NCI-H1417 (cell line): ENCODE data around the gene ARL17B.
"Not testable (repeated sequence)": the region's sequence is repeated elsewhere in the genome, so short reads cannot be mapped to it uniquely, and the experiment has no call there.

Source experiments
- DNase-seq, 3 experiments: peaks; one replicate each; lab custom pipeline; 2025; lab: John Stamatoyannopoulos, UW

The ARL17B gene

DNA sequence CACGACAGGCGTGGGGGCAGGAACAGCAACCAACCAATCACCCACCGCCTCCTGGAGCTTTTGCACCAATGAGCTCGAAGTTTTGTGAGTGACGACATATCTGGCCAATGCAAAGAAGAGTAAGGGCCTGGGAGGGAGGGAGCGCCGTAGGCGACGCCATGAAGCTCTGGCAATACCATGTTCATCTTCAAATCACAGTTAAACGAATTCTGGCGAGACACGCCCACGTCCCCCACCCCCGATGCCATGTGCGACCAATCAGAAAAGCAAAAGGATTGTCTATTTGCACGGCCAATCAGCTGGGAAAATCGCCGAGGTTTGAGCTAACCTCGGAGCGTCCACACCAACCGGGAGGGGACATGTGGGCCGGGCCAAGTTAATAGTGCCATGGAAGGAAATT, at the start of gene ARL17B:
ARL17B (minus strand) TSS at position 12 of the 400 bp plus-strand sequence. CDS start 3,369 bp downstream, outside the sequence.
- not testable (repeated sequence) for DNase-seq

DNA sequence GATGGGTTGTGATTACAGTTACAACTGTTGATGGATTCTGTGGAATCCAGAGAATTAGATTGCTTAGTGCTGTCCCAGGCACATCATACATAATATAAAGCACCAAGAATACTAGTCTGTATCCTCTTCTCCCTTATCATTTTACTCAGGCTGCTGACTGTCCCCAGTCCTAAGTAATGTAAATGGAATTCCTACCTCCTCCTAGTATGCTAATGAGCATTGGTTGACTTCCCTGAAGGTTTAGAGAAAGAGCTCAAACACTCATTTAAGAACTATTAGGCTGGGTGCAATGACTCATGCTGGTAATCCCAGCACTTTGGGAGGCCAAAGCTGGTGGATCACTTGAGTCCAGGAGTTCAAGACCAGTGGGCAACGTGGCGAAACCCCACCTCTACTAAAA, 48.3 kb upstream of the ARL17B start:
- DNase-seq: not testable (repeated sequence)

DNA sequence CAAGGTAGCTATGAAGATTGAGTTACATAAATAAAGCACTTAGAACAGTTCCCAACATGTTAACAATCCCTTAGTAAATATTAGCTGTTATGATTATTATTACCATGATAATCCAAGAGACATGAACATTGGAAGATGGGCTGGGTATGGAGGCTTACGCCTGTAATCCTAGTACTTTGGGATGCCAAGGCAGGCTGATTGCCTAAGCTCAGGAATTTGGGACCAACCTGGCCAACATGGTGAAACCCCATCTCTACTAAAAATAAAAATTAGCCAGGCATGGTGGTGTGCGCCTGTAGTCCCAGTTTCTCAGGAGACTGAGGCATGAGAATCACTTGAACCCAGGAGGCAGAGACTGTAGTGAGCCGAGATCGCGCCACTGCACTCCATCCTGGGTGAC, 45.6 kb upstream of the ARL17B start:
- DNase-seq: not testable (repeated sequence)

DNA sequence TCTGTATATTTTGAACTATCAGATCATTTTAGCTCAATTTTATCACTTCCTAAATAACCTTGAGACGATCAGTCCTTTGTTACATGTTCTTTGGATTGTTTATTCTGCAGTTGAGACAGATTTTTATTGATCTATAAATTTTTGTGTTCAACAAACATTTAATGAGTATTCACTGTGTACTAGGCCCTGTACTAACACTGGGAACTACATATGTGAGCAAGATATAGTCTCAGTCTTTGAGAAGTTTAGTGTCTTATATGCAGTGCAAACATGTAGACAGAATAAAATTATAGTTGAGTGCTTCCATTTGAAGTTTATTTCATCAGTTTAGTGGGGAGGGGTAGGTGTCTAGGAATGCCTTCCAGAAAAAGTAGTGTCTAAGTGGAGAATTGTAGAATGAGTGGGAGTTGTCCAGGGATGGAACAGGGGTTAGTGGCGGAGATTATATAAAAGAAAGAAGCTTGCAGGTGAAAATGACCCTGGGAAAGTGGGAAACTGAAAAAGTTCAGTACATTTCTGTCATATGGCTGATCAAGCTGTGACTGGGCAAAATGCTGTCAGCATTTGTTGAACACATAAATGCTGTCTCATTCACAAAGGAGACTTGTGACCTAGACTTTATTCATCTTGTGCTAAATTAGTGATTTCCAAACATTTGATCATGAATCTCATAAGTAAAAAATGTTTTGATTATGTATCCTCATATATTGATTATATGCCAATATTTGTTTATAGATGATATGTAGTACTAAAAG, 39.6 kb upstream of the ARL17B start:
- not testable (repeated sequence) for DNase-seq

DNA sequence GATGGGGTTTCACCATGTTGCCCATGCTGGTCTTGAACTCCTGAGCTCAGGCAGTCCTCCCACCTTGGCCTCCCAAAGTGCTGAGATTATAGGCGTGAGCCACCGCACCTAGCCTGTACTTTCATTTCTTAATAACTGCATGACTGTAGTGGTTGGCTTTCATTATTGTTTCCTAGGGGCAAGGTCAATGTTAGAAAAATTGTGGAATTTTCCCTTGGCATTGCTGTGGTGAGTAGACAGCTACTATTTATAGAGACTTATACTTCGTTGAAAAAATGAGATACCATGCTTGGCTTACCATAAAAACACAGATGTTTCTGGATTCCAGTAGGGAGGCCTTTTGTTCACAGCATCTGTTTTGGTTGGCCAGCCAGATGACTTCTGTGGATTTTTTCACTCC, 39.0 kb upstream of the ARL17B start:
- not testable (repeated sequence) for DNase-seq

DNA sequence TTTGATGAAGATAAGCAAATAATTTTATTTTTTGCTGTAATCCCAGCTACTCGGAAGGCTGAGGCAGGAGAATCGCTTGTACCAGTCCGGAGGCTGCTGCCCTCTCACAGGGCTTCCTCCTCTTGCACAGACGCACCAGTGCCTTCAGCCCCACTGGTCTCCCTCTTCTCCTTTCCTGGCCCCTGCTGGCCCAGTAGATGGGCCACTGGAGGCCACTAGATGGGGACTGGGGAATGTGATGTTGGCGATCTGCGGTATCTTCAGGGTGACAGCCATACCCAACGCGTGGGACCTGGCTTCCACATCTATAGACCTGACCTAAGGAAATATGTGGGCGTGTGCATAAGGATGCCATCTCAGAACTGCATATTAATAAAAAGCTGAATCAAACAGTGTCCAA, 38.4 kb upstream of the ARL17B start:
- DNase-seq: not testable (repeated sequence)

DNA sequence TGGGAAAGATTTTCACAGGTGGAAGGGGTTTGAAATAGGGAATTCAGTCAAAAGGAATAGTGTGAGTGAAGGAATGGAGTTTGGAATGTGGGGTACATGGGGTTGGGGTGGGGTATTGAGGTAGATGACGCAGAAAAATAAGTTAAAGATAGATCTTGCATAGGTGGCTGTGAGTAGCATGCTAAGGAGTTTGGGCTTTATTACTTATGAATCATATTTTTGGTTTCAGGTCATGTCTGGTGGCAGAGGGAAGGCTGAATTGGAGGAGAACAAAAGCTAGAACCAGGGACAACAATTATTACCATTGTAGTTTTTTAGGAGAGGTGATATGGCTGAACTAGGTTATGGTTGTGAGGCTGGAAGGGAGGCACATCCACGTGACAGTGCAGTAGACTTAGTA, 34.7 kb upstream of the ARL17B start:
- DNase-seq: not testable (repeated sequence)

DNA sequence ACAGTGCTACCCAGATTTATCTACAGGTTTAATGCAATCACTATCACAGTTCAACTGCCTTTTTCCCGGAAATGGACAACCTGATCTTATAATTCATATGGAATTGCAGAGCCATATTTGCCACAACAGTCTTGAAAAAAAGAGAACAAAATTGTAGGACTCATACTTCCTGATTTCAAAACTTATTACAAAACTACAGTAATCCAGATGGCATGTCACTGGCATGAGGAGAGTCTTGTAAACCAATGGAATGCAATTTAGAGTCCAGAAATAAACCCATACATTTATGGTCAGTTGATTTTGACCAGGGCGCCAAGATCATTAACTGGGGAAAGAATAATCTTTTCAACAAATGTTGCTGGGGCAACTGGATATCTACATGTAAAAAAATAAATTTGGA, 32.1 kb upstream of the ARL17B start:
- not testable (repeated sequence) for DNase-seq

DNA sequence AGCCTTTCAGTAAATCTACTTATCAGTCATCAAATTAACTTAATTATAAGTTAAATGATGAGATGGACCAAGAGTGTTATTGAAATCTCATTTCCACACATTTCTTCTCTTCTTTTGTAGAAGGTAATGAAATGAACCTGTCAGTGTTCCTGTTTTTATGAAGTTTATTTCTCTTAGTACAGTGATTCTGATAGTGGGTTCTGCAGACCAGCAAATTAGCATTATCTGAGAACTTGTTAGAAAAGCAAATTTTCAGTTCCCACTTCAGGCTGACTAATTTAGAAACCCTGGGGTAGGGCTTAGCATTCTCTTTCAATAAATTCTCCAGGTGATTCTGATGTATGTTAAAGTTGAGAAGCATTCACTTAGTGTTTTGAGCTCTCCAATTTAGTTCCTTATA, 23.9 kb upstream of the ARL17B start:
- not testable (repeated sequence) for DNase-seq

DNA sequence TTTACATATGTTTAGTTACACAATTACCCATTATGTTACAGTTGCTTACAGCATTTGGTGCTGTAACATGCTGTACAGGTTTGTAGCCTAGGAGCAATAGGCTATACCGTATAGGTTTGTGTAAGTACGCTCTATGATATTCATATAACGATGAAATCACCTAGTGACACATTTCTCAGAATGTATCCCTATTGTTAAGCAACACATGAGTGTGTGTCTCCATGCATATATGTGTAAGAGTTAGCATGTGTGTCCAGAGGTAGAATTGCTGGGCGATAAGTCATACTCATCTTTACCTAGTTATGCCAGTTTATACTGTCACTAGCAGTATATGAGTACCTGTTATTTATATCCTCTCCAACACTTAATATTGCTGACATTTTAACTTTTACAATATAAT, 21.6 kb upstream of the ARL17B start:
- DNase-seq: not testable (repeated sequence)

DNA sequence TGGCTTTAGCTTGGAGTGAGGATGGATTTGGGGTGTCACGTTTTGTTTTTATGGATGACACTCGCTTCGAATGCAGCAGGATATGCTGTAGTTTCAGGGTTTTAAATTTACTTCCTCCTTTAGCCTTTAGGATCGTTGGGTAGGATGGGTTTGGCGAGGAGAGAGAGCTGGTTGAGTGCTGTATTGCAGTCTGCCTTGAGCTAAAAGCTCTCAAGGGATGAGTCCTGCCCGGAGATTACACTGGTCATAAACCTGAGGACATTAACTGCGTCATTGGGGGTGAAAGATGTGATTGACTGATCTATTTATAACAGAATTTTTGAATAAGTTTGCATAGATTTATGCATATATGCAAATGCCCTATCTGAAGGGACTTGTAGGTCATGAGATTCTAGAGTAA, 11.9 kb upstream of the ARL17B start:
- DNase-seq: not testable (repeated sequence)

DNA sequence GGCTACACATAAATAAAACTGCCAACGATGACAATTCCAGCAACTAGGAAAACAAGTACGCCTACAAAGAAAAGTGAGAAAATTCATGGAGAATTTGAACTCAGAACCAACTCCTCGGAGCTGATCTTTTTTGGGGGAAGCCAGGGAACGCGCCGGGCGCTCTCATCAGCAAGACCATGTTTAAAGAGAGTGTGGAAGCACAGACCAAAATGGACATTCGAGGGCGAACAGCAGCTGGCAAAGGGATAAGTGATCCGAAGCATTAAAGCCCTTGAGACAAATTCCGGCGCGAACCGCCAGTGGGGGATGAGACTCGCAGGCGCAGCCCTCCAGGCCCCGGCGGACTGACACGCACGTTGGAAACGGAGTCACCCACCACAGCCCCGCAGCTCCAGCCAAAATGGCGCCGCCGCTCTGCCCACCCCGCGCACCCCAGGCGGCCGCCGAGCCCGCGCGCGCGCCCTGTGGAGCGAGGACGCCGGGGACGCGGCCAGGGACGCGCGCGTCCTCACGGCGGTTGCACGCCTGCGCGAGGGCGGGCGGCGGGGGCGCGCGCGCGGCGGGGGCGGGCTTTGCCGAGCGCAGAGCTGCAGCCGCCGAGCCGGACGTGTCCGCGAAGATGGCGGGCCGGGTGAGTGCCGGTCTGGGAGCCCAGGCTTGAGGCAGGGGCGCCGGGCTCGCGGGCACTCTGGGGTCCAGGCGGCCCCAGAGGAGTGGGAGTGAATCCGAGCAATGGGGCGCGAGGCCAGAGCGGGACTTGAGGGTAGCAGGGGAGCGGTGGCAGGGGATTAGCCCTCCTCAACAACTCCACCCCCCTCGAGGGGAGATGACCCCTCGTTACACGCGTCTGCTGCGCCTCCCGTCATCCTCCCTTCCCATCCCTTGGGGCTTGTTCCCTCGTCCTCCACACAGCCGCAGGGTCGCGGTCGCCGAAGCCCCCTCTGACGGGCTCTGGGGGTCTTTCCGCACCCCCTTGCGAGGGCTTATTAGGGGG, 11.0 kb upstream of the ARL17B start:
- DNase-seq: not testable (repeated sequence)

DNA sequence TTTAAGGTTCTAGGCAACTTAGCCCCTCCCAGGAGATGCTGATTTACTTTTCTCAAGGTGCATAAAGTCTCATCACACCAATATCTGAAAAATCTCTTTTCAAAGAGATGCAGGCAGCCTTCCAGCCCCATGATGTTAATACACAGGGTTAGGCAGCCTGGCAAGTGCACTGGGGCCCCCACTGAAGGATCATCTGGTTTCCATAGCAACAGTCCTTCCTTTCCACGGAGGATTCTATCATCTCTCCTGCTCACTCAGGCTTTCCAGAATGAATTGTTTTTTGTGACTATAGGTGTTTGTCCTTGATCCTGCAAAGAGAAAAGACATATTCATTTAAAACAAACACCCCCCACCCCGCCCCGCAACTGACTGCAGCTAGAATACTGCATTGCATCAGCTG, 6.0 kb upstream of the ARL17B start:
- not testable (repeated sequence) for DNase-seq

DNA sequence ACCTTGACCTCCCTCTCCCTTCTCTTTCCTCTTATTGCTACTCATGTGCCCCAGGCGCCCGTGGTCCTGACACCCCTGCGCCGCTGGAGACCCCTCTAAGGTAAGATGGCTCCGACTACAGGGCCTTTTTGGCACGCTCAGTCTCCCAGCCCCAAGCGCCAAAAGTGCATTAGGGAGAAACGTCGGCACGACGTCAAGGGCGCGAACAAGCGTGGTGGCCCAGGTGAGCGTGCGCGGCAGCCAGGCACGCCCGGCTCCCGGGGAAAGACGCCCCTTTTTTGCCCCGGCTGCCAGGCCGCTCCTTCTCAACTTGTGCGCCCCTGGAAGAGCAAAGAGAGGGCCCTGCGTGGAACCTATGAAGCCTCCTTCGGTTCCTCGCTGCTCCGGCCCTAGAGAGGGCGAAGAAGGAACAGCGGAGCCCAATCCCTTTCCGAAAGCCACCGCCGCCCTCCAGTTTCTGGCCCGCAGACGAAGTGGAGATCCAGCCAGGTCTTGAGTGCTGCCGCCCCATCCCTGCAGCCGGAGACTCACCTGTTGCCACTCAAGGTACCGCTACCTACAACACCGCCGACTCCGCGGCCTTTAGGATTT, 326 bp downstream of the ARL17B start:
- DNase-seq: not testable (repeated sequence)

DNA sequence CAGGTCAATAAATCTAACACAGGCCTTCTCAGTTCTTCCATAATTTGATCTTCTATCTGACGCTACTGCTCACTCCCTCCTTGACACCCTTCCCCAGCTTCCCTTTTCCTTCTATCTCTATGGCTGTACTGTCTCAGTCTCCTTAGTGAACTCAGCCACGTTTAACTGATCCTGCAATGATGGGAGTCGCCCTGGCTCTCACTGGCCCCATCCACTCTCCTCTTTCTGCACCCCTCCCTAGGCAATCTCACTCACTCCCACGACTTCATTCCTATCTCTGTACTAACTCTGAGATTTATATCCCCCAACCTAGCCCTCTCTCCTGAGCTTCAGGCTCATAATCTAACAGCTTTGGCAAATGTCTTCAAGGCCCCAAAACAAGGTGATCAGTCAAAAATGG, 7.7 kb downstream of the ARL17B start:
- not testable (repeated sequence) for DNase-seq

DNA sequence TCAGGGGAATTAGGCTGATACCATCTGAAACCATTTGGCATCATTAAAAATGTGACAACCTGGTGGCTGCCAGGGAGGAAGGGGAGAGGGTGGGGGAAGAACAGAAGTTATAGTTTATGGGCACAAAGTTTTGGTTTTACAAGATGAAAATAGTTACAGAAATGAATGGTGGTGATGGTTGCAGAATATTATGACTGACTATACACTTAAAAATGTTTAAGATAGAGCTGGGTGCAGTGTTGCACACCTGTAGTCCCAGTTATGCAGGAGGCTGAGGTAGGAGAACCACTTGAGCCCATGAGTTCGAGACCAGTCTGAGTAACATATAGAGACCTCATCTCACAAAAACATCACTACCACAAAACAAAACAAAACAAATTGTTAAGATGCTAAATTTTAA, 12.5 kb downstream of the ARL17B start:
- DNase-seq: not testable (repeated sequence)

DNA sequence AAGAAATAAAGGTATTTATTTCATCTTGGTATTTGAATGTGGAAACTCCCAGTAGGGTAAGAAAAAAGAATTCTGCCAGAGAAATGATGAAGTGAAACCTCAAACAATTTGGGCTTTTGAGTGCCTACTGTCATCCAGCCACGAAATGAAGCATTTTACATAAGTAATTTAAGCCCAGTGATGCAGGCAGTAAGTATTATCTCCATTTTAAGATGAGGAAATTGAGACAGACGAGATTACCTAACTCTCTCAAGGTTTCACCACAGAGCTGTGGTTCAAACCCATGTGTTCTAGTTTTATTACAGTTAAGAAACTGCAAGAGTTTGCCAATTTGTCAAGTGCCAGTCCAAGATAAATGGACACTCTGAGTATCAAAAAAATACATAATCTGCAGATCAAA, 13.2 kb downstream of the ARL17B start:
- DNase-seq: not testable (repeated sequence)

DNA sequence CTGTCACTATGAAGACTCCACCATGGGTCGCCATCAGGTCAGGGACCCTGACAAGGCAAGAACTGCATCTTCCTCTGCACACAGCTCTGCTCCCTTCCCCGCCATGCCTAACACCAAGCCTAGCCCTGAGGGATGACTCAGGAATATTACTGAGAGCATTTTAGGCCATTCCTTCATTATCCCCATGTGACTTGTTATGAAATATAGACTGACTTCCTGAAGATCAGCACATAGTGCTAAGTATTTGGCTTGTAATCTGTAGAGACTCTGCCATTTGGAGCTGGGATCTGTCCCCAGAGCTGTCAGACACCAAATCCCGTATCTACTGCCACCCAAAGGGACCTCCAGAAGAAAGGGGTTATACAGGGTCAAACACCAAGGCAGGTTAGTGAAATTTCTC, 19.4 kb downstream of the ARL17B start:
- DNase-seq: not testable (repeated sequence)

DNA sequence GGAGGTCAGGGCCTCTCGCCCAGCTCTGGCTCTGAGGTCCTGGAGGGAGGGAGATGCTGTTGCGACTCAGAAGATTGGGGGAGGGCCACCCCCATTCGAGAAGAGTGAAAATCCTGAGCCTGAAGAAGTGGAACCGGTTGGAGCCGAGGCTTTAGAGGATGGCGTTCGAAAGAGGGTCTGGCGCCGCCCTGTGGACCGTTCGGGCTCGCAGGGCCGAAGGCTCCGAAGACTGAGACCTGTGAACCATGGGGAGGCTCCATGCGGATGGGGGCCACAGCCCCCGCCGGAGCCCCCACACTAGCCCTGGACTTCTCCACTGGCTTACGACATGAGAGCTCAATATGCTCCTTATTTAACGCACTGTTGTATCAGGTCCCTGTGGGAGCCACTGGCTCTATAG, 20.3 kb downstream of the ARL17B start:
- DNase-seq: not testable (repeated sequence)

DNA sequence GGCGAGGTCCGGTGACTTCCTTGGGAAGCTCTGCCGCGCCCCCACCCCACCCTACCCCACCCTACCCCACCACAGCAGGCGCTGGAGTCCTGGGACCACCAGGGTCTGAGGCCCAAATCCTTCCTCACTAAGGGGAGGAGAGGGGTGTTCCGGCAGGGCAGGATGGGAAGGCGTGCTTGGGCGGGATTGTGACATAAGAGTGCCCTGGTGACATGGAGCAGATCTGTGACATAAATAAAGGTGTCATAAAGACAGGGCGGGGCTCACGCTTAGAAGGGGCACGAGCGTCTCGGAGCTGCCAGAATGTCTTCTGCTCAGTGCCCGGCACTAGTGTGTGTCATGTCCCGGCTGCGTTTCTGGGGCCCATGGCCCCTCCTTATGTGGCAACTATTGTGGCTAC, 66.7 kb downstream of the ARL17B start, which contains the start of gene LRRC37A:
LRRC37A (plus strand) TSS at position 301 of the 400 bp plus-strand sequence; CDS start at position 304, 3 bp downstream.
- not testable (repeated sequence) for DNase-seq

DNA sequence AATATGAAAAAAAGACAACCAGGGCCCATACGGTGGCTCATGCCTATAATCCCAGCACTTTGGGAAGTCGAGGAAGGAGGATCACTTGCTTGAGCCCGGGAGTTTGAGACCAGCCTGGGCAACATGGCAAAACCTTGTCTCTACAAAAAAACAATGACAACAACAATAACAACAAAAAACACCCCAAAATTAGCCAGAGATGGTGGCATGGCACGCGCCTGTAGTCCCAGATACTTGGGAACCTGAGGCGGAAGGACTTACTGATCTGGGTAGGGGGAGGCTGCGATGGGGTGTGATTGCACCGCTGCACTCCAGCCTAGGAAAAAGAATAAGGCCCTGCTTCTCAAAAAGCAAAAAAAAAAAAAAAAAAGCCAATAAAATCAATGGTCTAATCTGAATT, 69.9 kb downstream of the ARL17B start:
- DNase-seq: not testable (repeated sequence)

DNA sequence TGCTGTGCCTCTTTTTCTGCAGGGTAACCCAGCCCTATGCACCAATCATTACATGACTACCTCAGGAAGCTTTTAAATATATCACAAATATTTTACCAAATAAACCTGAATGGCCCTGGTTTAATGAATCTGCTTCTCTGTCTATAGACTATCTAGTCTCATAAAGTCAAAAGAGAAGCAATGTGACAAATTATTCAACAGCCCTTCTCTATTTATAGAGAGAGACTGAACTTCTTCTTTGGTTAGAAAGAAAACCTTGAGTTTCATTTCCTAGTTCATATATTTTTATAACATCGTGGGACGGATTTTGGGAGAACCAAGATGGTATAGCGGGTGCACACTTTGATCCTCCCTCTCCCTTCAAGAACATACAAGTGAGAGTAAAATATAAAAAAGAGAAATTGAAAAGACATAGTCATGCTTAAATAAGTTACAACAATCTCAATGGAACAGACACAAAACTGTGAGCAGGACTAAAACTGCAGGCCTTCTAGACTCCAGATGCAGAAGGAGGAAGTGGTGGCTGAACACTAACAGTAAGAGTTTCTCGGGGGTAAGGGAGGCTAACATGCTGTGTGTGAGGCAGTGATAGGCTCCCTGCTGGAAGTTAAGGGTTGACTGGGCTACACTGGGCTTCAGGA, 70.5 kb downstream of the ARL17B start:
- not testable (repeated sequence) for DNase-seq
